Right atrium auricular region (tissue), 2 donors: ENCODE data around the gene TSNAXIP1. TPM values are rescaled to one million over a fixed set of nuclear protein-coding genes. Genes with fewer than 3 reads are reported as not detected.
A peak's percentile ranks its signal among the peaks of the same experiment; 100 is the strongest.

Source experiments
- DNase-seq: peaks from one replicate; pipeline ENCODE4 v3.0.0-alpha.2; 2019; ENCODE audit warnings: low spot score
- H3K27ac ChIP-seq, 2 donors: fragments of 200-600 bp; sonication (generic); 1 replicate in 1 of 2; 2 replicates in 1 of 2; pipeline ENCODE4 v1.5.1; 2016 to 2019
- H3K27me3 ChIP-seq, 2 donors: fragments of 200-600 bp; sonication (generic); one replicate each; pipeline versions ENCODE4 v1.5.1 to v1.6.0; 2017 to 2019
- H3K36me3 ChIP-seq: fragments of 200-600 bp; sonication (generic); one replicate; pipeline ENCODE4 v1.5.1; 2016
- H3K4me1 ChIP-seq, 2 donors: fragments of 200-600 bp; sonication (generic); one replicate each; pipeline versions ENCODE4 v1.5.1 to v1.6.0; 2017 to 2019
- H3K4me3 ChIP-seq, 2 donors: fragments of 200-600 bp; sonication (generic); 1 replicate in 1 of 2; 2 replicates in 1 of 2; pipeline ENCODE4 v1.5.1; 2017 to 2019; ENCODE audit warnings: mild to moderate bottlenecking in 1 of 2, moderate library complexity in 1 of 2
- H3K9me3 ChIP-seq, 2 donors: fragments of 200-600 bp; sonication (generic); one replicate each; pipeline ENCODE4 v1.5.1; 2019
- total RNA-seq, 2 donors: library from RNA; depleted of rRNA; stranded (reverse); fragments of >200 nt; gene quantifications; one replicate each; pipeline ENCODE4 v1.1.0, GENCODE V29; 2016
- TF ChIP-seq, protein P1 (sequence below), 2 donors: fragments of 200-600 bp; sonication (generic); IDR thresholded peaks; one replicate each; pipeline ENCODE4 v1.5.1; 2019; ENCODE audit warnings: antibody characterized with exemption in 2 of 2

The TSNAXIP1 gene
- total RNA-seq, 2 donors from 2014 or later = 0.55 TPM; not detected in 1

DNA sequence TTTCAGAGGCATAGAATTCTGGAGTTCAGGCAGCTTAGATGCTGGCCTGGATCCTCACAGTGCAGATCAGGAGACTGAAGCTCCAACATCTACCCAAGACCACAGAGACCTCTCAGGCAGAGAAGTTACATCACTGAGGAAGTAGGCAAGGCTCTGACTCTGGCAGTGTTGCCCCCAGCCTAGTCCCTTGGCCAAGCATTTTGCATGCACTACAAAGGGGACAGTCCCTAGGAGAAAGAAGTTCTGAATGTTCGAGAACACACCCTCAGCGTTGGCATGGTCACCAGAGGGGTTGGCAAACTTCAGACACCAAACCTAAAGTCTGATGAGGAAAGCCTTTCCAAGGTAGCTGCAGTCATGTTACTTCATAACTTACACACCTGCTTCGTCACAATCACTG lies 2.8 kb upstream of the TSNAXIP1 start:
- Histone ChIP-seq H3K9me3 (no peaks in the 10 kb centered on the region), H3K27me3 (no peaks in the 10 kb centered on the region), H3K4me3 (no peak overlapping the region), H3K4me1 (peaks cover 0 to 27% of the 10 kb centered on the region in 2 donors), H3K27ac (no peak overlapping the region), H3K36me3 (peaks cover 17% of the 10 kb centered on the region)
- DNase-seq = no peak
- TF ChIP-seq, protein P1, sequence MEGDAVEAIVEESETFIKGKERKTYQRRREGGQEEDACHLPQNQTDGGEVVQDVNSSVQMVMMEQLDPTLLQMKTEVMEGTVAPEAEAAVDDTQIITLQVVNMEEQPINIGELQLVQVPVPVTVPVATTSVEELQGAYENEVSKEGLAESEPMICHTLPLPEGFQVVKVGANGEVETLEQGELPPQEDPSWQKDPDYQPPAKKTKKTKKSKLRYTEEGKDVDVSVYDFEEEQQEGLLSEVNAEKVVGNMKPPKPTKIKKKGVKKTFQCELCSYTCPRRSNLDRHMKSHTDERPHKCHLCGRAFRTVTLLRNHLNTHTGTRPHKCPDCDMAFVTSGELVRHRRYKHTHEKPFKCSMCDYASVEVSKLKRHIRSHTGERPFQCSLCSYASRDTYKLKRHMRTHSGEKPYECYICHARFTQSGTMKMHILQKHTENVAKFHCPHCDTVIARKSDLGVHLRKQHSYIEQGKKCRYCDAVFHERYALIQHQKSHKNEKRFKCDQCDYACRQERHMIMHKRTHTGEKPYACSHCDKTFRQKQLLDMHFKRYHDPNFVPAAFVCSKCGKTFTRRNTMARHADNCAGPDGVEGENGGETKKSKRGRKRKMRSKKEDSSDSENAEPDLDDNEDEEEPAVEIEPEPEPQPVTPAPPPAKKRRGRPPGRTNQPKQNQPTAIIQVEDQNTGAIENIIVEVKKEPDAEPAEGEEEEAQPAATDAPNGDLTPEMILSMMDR (IDR thresholded peaks at IDR 0.05) = no peak

GRCh38 chr16:67804853-67805542 lies 1.7 kb upstream of the TSNAXIP1 start:
- no peak for DNase-seq
- Histone ChIP-seq H3K27me3 (no peaks in the 10 kb centered on the region), H3K9me3 (no peaks in the 10 kb centered on the region), H3K4me3 (peak overlapping the region in 1 of 2 donors; percentile 90), H3K4me1 (peaks cover 0 to 24% of the 10 kb centered on the region in 2 donors), H3K27ac (no peak overlapping the region), H3K36me3 (peaks cover 17% of the 10 kb centered on the region)
- TF ChIP-seq, protein P1 (IDR thresholded peaks at IDR 0.05) = no peak

- Histone ChIP-seq H3K27me3 (no peaks in the 10 kb centered on the region), H3K36me3 (peaks cover 17% of the 10 kb centered on the region), H3K4me1 (peaks cover 0 to 16% of the 10 kb centered on the region in 2 donors), H3K27ac (peak overlapping the region; percentile 77 to 87), H3K9me3 (no peaks in the 10 kb centered on the region), H3K4me3 (peak overlapping the region; percentile 90 to 97)
- TF ChIP-seq, protein P1 (IDR thresholded peaks at IDR 0.05) = no peak
- no peak for DNase-seq
Measured at GRCh38 chr16:67805718-67806427, 816 bp upstream of the TSNAXIP1 start.

GRCh38 chr16:67807148-67807682 lies 526 bp downstream of the TSNAXIP1 start:
- Histone ChIP-seq H3K4me1 (peaks cover 0 to 16% of the 10 kb centered on the region in 2 donors), H3K27ac (peak overlapping the region; percentile 77 to 87)
- TF ChIP-seq, protein P1 (IDR thresholded peaks at IDR 0.05) = no peak

GRCh38 chr16:67811899-67812298 lies 5.2 kb downstream of the TSNAXIP1 start:
- Histone ChIP-seq H3K9me3 (no peaks in the 10 kb centered on the region), H3K4me1 (peaks cover 0 to 5% of the 10 kb centered on the region in 2 donors), H3K36me3 (no peaks in the 10 kb centered on the region), H3K27ac (no peak overlapping the region), H3K4me3 (no peak overlapping the region), H3K27me3 (no peaks in the 10 kb centered on the region)
- TF ChIP-seq, protein P1 (IDR thresholded peaks at IDR 0.05) = no peak
- DNase-seq = no peak

More at GRCh38 chr16:67807148-67807682, 526 bp downstream of the TSNAXIP1 start:
- DNase-seq = no peak
- Histone ChIP-seq H3K9me3 (no peaks in the 10 kb centered on the region), H3K27me3 (no peaks in the 10 kb centered on the region), H3K4me3 (peak overlapping the region; percentile 90 to 97), H3K36me3 (peaks cover 8% of the 10 kb centered on the region)
